Glomerular visceral epithelial cell (primary cell): Measurements from ENCODE around the gene SGPL1.
"Not testable (repeated sequence)": the region's sequence is repeated elsewhere in the genome, so short reads cannot be mapped to it uniquely, and the experiment has no call there.

Experiments
- DNase-seq: peaks from one replicate; pipeline ENCODE4 v3.0.0-alpha.2; 2016; ENCODE audit errors: extremely low spot score

The SGPL1 gene, protein sequence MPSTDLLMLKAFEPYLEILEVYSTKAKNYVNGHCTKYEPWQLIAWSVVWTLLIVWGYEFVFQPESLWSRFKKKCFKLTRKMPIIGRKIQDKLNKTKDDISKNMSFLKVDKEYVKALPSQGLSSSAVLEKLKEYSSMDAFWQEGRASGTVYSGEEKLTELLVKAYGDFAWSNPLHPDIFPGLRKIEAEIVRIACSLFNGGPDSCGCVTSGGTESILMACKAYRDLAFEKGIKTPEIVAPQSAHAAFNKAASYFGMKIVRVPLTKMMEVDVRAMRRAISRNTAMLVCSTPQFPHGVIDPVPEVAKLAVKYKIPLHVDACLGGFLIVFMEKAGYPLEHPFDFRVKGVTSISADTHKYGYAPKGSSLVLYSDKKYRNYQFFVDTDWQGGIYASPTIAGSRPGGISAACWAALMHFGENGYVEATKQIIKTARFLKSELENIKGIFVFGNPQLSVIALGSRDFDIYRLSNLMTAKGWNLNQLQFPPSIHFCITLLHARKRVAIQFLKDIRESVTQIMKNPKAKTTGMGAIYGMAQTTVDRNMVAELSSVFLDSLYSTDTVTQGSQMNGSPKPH

GRCh38 chr10:70815504-70816219 is at the start of gene SGPL1:
Gene SGPL1 (plus strand): TSS chr10:70815948. CDS start chr10:70816854, 906 bp downstream.
- peak; percentile 89 for DNase-seq

- DNase-seq: not testable (repeated sequence)
Observed at GRCh38 chr10:70768026-70768685, 47.6 kb upstream of the SGPL1 start.

DNA sequence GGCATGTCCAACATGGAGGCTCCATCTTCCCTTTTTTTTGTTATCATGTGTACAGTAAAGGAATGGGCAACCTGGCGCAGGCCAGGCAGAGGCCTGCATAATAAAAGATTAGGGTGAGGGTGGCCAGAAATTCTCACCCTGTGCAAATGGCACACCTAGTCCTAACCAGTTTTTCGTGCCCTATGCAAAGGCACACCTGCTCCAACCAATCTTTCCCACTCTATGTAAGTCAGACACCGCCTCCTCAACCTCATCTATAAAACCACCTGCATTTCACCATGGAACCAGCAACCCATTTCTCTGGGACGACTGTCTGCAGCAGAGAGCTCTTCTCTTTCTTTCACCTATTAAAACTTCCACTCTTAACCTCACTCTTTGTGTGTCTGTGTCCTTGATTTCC is 46.6 kb upstream of the SGPL1 start:
- DNase-seq: no peak

GRCh38 chr10:70770001-70770400 is 45.7 kb upstream of the SGPL1 start:
- DNase-seq: no peak

GRCh38 chr10:70770516-70770915 is 45.2 kb upstream of the SGPL1 start:
- DNase-seq: not testable (repeated sequence)

DNA sequence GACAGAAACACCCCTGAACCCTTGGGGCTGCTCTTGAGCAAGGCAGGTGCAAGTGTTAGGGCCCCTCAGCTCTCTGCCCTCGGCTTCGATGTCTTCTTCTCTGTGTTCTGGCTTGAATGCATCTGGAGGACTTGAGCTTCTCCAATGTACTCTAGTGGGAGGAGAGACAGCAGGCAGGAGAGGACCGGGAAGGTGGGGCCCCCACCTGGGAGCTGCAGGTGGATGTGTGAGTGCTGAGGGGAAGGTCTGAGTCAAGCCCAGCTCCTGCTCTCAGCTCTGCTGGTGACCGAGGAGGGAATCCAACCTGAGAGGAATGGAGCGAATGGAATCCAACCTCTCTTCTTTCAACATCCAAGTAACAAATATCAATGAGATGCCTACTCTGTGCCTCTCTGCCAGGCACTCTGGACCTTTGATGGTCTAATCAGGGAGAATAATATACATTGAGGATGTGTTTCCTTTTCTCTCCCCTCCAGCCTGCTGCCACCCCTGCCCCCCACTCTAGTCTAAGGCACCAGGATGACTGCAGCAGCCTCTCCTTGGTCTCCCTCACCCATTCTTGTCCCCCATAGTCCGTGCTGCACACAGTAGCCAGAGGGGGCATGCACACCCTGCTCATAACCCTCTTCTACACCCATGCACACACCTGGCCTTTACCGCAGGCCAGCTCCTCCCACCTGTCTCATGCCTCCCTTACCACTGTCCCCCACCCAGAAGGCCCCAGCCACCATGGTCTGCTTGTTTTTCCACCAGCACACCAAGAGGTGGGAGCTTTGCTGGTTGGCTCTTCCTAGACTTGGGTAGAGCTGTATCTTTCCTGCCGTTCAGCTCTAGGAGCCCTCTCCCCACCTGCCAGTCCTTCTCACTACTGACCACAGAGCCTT is 44.2 kb upstream of the SGPL1 start:
- no peak for DNase-seq

DNA sequence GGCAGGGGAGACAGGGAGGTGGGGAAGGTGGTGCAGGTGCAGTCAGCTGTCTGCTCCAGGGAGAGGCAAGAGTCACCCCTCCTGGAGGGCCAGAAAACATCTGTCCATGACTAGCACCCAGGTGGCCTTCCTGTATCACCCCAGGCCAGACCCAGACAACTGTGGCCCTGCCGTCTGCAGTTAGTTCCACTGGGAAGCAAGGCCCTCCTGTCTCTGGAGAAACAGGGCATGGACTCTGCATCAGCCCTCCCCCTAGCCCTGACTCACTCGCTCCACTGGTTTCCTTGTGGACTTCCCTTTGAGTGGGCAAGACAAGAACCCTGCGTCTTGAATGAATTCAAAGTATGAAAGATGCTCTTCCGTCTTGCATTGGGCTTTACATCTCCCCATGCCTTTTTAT is 43.1 kb upstream of the SGPL1 start:
- DNase-seq: no peak

GRCh38 chr10:70773461-70773860 is 42.3 kb upstream of the SGPL1 start:
- DNase-seq: no peak

GRCh38 chr10:70773965-70774809 is 41.6 kb upstream of the SGPL1 start:
- no peak for DNase-seq

- no peak for DNase-seq
Observed at GRCh38 chr10:70774810-70775678, 40.7 kb upstream of the SGPL1 start.

DNA sequence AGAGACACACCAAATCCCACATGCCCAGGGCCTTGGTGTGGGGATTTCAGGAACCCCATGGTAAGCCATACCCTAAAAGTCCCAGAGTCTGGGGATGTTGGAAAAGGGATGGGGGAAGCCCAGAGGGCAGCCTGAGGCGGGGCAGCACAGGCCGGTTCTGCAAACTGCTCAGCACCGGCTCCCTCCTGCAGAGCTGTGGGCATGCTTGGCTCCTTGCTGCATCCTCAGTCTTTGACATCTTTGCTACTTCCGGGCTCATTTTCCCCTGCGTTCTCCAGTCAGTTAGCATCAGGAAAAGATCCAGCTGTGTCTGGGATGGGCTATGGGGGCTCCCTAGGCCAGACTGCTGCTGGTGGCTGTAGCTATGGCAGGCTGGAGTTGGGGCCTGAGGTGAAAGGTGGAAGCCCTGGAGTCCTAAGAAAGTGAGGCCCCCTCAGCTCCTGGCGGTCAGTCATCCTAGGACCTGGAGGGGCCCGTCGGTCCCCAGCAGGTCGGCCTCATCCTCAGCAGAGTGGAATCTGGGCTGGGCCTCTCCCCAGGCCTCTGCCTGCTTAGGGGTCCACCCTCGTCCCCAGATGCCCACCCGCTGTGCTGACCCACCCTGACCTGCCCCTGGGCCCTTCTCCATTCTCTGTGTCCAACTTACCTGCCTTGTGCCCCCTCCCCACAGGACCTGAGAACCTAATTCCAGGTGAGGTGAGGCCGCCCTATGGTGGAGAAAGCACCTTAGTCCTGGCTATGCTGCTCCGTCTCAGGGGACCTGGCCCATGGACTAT is 39.9 kb upstream of the SGPL1 start:
- no peak for DNase-seq

- no peak for DNase-seq
Observed at GRCh38 chr10:70776455-70777005, 39.2 kb upstream of the SGPL1 start.

DNA sequence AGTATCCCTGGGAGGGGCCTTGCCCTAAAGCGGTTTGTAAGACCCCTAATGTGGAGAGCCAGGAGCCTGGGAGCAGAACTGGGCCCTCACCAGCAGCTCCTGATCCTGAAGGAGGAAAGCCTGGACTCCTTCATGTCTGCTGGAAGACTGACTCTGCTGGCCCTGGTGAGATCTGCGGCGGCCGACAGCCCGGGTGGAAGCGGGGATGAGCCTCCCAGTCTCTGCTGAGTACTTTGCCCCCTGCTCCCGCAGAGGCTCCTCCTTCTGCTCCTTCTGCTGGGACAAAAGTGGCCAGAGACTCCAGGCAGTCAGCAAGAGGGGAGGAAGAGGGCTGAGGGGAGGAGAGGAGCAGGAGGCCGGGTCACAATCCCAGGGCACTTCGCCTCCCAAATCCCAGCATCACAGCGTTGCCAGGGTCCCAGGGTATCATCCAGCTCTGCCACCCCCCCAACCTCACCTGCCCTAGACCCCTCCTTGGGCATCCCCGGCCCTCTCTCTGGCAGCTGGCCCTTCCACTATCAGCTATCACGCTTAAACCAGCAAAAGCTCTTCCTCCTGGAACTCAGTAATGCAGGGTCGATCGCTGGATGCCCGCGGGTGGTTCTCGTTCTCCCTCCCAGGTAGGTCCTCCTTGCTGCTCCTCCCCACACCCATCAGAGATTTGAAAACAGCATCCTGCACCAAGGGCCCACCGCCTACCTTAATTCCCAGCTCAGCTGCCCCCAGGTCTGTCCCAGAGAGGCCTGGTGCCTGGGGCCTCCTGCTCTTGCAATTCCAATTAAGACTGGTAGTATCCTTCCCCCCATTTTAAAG is 38.5 kb upstream of the SGPL1 start:
- DNase-seq: no peak

GRCh38 chr10:70778267-70778924 is 37.4 kb upstream of the SGPL1 start:
- no peak for DNase-seq

DNA sequence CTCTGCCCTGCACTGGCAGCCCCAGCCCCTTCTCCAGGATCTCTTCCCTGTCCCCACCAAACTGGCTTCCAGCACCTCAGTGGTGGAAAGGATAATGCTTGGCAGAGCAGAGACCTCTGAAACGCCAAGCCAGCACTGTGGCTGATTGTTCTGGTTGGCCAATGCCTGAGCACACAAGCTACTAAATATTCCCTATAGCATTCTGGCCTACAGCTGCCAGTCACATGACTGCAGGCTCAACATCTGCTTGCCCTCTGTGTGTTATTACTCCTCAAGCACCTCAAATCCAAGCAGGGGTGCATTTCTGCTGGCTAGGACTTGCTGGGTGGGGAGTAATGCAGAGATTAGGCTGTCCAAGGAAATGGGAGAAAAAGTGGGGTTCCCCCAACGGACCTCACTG is 36.7 kb upstream of the SGPL1 start:
- no peak for DNase-seq

DNA sequence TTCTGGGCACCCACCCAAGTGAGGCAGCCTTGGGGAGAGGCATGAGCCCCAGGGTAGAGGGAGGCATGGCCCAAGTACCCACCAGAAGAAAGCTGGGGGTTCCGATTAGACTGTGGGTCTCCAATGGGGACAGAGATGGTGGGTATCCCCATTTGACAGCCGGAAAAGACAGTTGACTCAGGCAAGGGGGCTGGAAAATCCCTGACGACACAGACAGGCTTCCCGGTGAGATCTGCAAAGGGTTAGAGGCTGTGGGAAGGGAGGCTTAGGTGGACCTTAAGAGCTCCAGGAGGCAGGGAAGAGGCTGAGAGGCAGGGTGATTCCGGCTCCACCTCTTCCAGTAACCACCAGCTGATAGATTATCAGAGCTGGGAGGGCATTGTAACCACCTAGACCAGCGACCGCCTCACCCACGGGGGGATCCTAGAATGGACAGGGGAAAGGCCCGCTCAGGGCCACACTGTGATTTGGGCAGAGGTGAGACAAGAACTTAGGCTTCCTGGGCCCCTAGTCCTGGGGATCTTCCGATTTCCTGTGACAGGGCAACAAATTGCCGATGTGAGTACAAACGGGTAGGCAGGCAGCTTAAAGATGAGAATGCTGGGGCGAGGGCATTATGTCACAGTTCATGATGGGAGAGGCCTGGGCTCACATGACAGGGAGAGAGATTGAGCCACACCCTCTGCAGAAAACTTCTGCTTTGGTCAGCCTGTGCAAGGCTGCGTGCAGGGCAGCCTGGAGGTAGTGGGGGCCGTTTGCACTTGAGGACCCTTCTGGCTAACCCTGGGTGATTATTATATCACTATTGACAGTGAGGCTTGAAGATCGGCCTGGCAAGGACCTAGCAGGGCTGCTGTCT is 36.0 kb upstream of the SGPL1 start:
- DNase-seq: no peak
